ENCODE data around the gene GOLPH3L.

GOLPH3L gene

DNA sequence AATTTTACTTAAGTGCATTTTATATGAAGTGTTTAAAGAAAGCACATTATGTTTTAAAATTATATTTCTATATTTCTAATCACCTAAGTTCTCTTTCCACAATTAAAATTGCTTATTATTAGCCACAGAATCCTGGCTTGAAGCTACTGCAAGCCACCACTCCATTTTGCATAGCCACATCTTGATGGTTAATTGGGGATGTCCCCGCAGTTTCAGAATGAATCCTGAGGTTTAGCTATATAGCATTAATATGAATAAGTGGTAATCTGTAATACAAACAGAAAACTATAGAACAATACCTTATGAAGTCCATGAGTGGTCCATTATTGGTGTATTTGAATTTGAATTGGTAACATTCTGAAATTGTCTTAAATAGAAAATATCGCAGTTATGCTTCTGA is 11.6 kb upstream of the GOLPH3L start:
- H3K4me3 ChIP-seq (ENCODE audit: low read depth, low read length): no peak overlapping the region
- DNase-seq (ENCODE audit: low read depth): no peak
- TF ChIP-seq, protein P1, sequence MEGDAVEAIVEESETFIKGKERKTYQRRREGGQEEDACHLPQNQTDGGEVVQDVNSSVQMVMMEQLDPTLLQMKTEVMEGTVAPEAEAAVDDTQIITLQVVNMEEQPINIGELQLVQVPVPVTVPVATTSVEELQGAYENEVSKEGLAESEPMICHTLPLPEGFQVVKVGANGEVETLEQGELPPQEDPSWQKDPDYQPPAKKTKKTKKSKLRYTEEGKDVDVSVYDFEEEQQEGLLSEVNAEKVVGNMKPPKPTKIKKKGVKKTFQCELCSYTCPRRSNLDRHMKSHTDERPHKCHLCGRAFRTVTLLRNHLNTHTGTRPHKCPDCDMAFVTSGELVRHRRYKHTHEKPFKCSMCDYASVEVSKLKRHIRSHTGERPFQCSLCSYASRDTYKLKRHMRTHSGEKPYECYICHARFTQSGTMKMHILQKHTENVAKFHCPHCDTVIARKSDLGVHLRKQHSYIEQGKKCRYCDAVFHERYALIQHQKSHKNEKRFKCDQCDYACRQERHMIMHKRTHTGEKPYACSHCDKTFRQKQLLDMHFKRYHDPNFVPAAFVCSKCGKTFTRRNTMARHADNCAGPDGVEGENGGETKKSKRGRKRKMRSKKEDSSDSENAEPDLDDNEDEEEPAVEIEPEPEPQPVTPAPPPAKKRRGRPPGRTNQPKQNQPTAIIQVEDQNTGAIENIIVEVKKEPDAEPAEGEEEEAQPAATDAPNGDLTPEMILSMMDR (conservative IDR thresholded peaks at IDR 0.05; ENCODE audit: low read depth, low read length): no peak

DNA sequence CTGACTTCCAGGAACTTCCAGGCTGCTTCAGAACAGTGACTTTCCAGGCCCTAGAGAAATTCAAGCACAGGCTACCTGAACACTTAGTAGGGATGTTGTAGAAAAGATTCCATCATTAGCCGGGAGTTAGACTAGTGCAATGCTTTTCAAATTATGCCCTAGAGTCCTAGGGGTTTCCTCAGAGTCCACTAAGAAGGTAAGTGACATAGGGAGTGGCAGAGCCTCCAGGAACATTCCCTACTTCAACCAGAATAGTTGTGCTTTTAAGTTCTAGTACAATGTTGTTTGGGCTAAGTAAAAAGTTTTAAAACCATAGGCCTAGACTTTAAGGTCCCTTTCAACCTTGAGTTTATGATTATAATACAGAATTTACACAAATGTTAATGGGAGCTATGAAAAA is 9.1 kb upstream of the GOLPH3L start:
- no peak overlapping the region for H3K4me3 ChIP-seq (ENCODE audit: low read depth, low read length)
- DNase-seq (ENCODE audit: low read depth): no peak
- TF ChIP-seq, protein P1 (conservative IDR thresholded peaks at IDR 0.05; ENCODE audit: low read depth, low read length): no peak

DNA sequence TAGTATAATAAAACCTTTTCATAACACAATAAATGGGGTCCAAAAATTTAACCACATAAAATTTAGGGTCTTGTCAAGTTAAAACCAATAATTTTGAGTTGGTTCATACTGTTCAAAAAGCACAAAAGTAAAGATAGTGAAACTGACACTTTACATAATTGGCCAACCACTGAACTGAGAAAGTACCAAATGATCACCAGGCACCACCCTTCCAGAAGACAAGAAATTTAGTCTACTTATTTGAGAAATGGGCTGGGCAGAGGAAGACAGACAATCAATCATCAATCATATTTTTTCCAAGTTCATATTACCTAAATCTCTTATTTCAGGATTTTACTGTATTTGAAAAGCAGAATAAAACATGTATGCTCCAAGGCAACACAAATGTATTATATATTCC is 6.5 kb upstream of the GOLPH3L start:
- H3K4me3 ChIP-seq (ENCODE audit: low read depth, low read length): no peak overlapping the region
- no peak for DNase-seq (ENCODE audit: low read depth)
- TF ChIP-seq, protein P1 (conservative IDR thresholded peaks at IDR 0.05; ENCODE audit: low read depth, low read length): no peak

DNA sequence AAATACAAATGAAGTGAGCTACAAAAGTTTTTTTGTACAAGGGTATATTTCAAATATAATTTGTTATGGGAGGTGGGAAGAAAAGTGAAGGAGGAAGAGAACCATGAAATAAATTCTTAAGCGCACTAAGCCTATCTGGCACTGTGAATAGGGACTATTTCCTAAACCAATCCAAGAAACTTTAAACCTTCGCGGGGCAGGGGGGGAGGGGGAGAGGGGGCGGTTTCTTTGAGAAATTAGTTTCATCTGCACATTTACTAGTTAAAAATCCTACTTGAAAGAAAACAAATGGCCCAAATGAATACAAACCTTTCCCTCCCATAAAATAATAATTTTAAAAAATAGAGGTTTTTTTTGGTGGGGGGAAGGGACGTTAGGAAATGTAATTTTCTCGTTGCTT is 364 bp downstream of the GOLPH3L start:
- DNase-seq (ENCODE audit: low read depth): no peak
- TF ChIP-seq, protein P1 (conservative IDR thresholded peaks at IDR 0.05; ENCODE audit: low read depth, low read length): no peak

DNA sequence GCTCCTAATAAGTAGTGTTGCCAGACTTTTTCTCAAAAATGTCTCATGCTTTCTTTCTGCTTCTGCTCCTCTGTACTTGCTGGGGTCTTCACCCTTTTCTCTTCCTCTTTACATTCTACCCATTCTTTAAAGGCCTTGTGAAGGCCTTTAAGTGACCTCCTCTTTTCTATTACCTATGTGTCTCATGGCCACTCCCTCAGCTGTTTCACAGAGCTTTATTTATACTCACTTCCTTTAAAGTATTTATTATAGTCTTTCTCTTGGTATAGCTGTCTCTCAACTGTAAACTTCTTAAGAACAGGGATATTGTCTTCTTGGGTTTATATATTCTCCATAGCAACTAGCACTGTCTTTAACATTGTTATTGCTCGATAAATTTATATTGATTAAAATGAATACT is 792 bp downstream of the GOLPH3L start:
- H3K4me3 ChIP-seq (ENCODE audit: low read depth, low read length): peak overlapping the region; percentile 87
- DNase-seq (ENCODE audit: low read depth): no peak
- TF ChIP-seq, protein P1 (conservative IDR thresholded peaks at IDR 0.05; ENCODE audit: low read depth, low read length): no peak

More for the DNA sequence above, 364 bp downstream of the GOLPH3L start:
- peak overlapping the region; percentile 87 for H3K4me3 ChIP-seq (ENCODE audit: low read depth, low read length)

DNA sequence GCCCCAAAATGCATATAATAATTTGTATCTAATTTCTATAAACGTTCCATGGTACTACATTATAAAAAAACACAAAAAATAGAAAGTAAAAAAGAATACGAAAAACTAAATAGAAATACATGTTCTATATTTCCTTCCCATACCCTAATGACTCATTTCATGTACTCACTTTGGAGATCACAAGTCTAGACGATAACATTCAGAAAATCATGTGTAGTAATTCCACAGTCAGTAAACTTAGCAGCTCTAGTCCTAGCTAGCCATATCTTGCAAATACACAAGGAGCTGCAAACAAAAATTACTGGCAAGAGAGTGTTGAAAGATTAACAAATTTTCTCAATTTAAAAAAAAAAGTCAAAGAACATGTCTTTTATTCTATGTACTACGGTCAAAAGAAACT is 1.4 kb downstream of the GOLPH3L start:
- H3K4me3 ChIP-seq (ENCODE audit: low read depth, low read length): no peak overlapping the region
- DNase-seq (ENCODE audit: low read depth): peak; percentile 18
- TF ChIP-seq, protein P1 (conservative IDR thresholded peaks at IDR 0.05; ENCODE audit: low read depth, low read length): no peak

DNA sequence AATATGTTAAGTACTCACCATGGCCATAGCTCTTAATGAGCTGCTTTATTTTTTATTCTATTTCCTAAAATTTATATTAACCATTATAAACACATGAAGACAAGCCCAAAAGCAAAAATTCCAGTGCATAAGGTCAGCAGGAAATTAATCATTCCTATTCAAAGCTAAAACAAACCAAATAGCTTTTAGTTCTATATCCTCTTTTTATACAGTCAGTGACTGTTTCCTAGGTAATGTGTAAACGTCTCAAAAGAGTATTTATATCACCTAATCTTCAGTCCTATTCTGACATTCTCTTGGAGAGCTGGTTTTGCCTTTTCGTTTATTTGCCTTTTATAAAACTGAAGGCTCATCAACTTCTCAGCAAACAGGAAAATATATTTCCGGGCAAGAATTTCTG is 4.2 kb downstream of the GOLPH3L start:
- DNase-seq (ENCODE audit: low read depth): no peak
- TF ChIP-seq, protein P1 (conservative IDR thresholded peaks at IDR 0.05; ENCODE audit: low read depth, low read length): no peak
- H3K4me3 ChIP-seq (ENCODE audit: low read depth, low read length): no peak overlapping the region

Data from choroid plexus epithelial cell (primary cell).